HG03064 (cell line): ENCODE measurements around the gene ATG4B.
A peak's percentile ranks its signal among the peaks of the same experiment; 100 is the strongest.

ENCODE experiments used
- ATAC-seq: cut with Tn5 transposase; IDR thresholded peaks from one replicate; pipeline ENCODE4 v1.9.1; 2021; ENCODE audit warnings: low read depth; ENCODE audit not compliant: unreplicated experiment

The ATG4B gene

GRCh38 chr2:241612156-241613016 lies 25.1 kb upstream of the ATG4B start:
- no peak for ATAC-seq

DNA sequence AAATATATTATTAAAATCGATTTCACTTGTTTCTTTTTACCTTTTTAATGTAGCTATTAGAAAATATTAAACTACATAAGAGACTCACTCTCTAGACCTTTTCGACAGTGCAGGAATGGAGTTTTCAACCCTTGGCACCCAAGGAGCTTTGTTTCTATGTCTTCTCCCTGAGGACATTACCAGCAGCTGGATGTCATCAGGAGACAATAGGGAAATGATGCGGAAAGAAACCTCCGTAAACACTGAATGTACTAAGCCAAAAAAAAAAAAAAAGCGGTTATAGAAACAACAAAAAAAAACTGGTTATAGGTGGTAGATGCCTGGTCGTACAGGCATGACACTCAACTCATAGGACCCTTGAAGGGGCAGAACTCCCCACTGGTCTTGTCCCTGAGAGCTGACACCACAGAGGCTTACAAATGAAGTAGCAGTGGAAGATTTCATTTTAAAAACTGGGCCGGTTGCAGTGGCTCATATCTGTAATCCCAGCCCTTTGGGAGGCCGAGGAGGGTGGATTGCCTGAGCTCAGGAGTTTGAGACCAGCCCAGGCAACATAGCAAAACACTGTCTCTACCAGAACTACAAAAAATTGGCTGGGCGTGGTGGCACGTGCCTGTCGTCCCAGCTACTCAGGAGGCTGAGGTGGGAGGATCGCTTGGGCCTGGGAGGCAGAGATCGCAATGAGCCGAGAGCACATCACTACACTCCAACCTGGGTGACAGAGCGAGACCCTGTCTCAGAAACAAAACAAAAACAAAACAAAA lies 24.3 kb upstream of the ATG4B start:
- ATAC-seq: no peak

- no peak for ATAC-seq
Measured at GRCh38 chr2:241615041-241615440, 22.5 kb upstream of the ATG4B start.

DNA sequence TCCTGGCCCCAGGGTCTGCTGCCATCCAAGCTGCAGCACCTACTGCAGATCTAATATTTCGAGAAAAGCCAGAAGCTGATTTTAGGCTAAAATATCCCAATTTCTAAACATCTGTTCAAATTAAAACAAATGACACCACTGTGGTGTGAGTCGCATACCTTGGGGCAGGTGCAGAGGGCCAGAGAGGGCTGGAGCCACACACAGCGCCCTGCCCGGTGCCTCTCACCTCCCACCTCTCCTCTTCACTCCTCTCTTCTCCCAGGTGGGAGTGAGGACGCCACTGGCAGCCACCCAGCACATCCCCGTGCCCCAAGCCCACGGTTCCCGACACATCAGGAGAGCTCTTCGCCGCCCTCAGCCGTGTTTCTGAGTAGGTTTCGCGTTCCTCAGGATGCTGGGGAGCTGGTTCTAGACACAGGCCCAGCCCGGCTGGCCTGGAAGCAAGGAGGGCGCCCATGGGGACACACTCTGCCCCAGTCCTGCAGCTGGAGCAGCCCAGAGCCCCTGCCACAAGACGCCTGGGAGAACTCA lies 21.9 kb upstream of the ATG4B start:
- ATAC-seq: no peak

- no peak for ATAC-seq
Measured at GRCh38 chr2:241616168-241617125, 21.0 kb upstream of the ATG4B start.

GRCh38 chr2:241617431-241618154 lies 19.9 kb upstream of the ATG4B start:
- ATAC-seq: no peak

- no peak for ATAC-seq
Measured at GRCh38 chr2:241618296-241618805, 19.1 kb upstream of the ATG4B start.

- ATAC-seq: no peak
Measured at GRCh38 chr2:241618829-241619228, 18.7 kb upstream of the ATG4B start.

DNA sequence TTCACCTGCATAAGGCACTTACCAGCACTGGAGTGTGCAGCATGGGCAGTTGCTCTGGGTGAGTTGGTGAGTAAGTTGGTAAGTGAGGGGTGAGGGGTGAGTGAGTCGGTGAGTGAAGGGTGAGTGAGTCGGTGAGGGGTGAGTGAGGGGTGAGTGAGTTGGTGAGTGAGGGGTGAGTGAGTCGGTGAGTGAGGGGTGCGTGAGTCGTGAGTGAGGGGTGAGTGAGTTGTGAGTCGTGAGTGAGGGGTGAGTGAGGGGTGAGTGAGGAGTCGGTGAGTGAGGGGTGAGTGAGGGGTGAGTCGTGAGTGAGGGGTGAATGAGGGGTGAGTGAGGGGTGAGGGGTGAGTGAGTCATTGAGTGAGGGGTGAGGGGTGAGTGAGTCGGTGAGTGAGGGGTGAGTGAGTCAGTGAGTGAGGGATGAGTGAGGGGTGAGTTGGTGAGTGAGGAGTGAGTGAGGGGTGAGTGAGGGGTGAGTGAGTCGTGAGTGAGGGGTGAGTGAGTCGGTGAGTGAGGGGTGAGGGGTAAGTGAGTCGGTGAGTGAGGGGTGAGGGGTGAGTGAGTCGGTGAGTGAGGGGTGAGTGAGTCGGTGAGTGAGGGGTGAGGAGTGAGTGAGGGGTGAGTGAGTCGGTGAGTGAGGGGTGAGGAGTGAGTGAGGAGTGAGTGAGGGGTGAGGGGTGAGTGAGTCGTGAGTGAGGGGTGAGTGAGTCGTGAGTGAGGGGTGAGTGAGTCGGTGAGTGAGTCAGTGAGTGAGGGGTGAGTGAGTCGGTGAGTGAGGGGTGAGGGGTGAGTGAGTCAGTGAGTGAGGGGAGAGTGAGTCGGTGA lies 17.7 kb upstream of the ATG4B start:
- ATAC-seq: no peak

GRCh38 chr2:241620419-241620769 lies 17.1 kb upstream of the ATG4B start:
- ATAC-seq: no peak

DNA sequence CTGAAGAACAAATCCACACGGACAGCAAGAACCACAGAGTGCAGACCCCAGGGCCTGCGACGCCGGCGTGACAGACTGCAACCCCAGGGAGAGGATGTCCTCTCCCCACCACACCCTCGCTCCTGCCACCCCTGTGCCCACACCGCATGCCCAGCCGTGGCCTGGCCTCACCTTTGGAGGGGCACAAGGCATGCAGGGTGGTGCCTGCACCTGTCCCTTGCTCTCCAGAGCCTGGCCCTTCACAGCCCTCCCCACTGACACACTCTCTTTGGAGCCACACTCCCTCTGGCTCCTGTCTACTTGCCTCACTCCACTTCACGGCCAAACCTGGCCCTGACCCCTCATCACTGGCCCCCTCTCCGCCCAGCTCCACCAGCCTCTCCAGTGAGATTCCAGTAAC lies 9.8 kb upstream of the ATG4B start:
- no peak for ATAC-seq

- ATAC-seq: no peak
Measured at GRCh38 chr2:241629762-241630435, 7.6 kb upstream of the ATG4B start.

GRCh38 chr2:241632478-241633325 lies 4.8 kb upstream of the ATG4B start:
- ATAC-seq: no peak

DNA sequence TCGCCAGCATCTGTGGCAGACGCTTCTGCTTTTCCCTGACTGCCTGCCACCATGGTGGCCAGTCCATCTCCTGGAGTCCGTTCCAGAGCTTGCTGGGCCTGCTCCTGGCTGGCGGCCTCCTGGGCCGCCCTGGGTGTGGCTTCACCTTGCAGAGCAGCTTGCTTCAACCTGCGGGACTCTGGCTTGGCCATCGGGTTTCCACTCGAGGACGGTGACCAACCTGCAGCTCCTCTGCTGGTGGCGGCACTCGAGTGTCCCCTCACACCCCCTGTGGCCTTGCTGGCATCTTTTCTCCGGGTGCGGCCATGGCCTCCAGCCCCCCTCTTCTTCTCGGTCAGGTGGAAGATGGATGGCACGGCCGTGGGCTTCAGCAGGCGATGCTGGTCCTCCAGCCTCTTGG lies 3.9 kb upstream of the ATG4B start:
- no peak for ATAC-seq

GRCh38 chr2:241635756-241636155 lies 1.7 kb upstream of the ATG4B start:
- no peak for ATAC-seq

DNA sequence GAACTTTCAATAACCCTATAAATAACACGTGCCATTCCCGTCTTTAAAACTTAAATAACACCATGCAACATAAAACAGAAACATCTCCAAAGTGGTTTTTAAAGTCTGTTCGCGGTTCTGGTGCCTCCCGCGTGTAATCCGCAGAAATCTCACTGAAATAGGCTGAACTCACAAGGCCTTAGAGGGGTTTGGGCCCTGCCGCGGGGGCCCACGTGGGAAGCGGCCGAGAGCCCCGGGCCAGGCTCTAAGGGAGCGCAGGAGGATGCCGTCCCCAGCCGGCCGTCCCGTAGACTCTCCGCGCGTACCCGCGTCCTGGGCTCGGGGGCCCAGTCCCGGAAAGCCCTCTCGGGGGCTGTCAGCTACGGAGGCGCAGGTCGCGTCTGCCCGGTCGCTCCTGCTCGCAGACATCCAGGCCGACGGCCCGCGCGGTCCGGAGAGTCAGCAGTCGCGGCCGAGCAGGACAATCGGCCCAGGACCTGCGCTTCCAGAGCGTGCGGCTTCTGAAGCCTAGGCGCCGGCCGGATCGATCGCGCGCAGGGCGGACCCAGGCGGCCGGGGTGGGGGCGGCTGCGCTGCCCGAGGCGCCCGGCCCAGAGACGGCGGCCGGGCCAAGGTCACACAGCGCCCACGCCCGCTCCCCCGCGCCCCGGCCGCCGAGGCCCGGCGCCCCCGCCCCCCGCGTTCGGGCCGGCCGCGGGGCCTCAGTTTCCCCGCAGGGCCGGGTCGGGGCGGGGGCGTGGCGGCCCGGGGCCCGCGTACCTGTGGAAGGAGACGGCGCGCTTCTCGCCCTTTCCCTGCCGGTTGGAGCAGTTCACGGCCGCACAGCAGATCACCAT lies 1.1 kb upstream of the ATG4B start:
- ATAC-seq: peak; percentile 34
